Activated naive CD8-positive, alpha-beta T cell treated with anti-CD3 and anti-CD28 coated beads, Interleukin-2, amount 50 U/mL, for 24 hours (primary cell): ENCODE measurements around the gene ANKRD27.

ENCODE experiments used
- ATAC-seq: fragments of 150-1000 bp; cut with Tn5 transposase; one replicate; pipeline ENCODE4 v1.10.0; 2021
- DNase-seq: peaks from one replicate; pipeline ENCODE4 v3.0.0; 2021
- H3K27ac Mint-ChIP-seq: one replicate; pipeline ENCODE4 v1.8.0; 2021; ENCODE audit warnings: mild to moderate bottlenecking, mixed read lengths
- H3K27me3 Mint-ChIP-seq: one replicate; pipeline ENCODE4 v1.8.0; 2021; ENCODE audit warnings: mixed read lengths
- H3K36me3 Mint-ChIP-seq: one replicate; pipeline ENCODE4 v1.8.0; 2021; ENCODE audit warnings: low read depth, mixed read lengths
- H3K4me1 Mint-ChIP-seq: one replicate; pipeline ENCODE4 v1.8.0; 2021; ENCODE audit warnings: mixed read lengths
- H3K4me3 Mint-ChIP-seq: one replicate; pipeline ENCODE4 v1.8.0; 2021; ENCODE audit warnings: mild to moderate bottlenecking, moderate library complexity, mixed read lengths
- H3K9me3 Mint-ChIP-seq: one replicate; pipeline ENCODE4 v1.8.0; 2021; ENCODE audit warnings: mixed read lengths

ANKRD27 gene

DNA sequence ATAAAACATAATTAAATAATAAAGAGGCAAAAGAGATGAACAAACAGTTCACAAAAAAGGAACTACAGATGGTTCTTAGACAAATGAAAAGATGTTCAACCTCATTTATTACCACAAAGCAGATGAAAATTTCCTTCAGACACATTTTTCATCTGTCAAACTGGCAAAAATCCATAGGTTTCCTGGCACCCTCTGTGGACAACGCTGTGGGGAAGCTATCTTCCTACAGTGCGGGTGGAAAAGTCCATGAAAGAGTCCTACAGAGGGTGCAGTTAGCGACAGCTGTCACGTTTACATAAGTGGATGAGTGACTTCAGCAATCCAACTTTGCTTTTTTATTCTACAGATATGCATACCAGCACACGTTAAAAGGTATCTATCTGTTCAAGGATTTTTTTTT, 124.3 kb downstream of the ANKRD27 start:
- Mint-ChIP-seq H3K4me1 (no peaks in the 10 kb centered on the region), H3K4me3 (no peak overlapping the region), H3K9me3 (no peaks in the 10 kb centered on the region), H3K27ac (no peak overlapping the region), H3K27me3 (no peaks in the 10 kb centered on the region), H3K36me3 (no peaks in the 10 kb centered on the region)
- no peak for DNase-seq
- no peak for ATAC-seq
